ENCODE results near the gene ASPG.

ASPG gene

DNA sequence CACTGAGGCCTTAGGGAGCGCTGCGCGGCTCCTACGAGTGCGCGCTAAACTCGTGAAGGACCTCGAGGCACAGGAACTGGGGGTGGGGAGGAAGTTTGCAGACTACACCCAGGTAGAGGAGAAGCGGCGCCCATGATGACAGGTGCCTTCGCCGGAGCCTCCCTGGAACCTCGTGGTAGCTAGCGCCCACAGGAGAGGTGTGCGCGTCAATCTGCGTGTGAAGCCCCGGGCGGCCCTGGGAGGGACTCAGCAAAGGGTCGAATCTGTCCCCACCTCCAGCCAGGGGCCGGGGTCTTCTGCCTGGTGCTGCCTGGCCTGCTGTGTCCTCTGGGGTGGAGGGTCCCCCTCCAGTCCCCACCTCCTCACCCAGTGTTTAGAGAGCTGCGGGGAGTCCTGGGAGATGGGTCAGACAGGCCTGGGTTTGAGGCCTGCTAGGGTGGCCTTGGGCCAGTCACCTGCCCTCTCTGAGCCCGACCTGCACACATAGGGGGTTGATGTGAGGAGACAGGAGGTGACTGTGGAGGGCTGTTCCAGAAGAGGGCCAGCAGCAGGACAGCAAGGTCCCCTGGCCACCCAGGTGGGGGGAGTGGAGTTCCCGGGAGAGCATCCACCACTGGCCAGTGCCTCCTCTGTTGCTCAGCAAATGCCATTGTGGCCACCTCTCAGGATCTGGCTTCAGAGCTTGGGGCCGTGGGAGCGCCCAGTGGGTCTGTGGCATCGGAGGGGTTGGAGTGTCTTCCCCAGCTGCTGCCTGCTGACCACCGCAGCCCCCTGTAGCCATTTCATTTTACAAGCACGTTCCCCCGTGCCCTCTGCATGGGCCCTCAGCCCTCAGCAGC lies 32.7 kb downstream of the ASPG start:
- DNase-seq = no peak

DNA sequence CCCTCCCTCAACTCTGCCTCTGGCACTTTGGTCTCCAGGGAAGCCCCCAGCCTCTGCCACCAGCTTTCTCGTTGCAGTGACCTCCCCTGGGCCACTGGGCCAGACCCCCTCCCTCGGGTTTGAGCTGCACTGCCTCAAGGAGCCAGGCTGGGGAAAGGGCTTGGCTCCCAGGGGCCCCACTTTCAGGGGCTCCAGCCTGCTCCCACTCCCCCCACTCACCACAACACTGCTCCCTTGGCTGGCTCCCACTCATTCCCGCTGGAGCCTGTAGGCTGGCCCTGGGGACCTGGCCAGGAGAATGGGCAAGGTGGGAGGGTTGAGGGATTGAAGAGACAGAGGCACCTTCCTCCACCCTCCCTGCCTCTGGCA lies 33.6 kb downstream of the ASPG start:
- DNase-seq = no peak

DNA sequence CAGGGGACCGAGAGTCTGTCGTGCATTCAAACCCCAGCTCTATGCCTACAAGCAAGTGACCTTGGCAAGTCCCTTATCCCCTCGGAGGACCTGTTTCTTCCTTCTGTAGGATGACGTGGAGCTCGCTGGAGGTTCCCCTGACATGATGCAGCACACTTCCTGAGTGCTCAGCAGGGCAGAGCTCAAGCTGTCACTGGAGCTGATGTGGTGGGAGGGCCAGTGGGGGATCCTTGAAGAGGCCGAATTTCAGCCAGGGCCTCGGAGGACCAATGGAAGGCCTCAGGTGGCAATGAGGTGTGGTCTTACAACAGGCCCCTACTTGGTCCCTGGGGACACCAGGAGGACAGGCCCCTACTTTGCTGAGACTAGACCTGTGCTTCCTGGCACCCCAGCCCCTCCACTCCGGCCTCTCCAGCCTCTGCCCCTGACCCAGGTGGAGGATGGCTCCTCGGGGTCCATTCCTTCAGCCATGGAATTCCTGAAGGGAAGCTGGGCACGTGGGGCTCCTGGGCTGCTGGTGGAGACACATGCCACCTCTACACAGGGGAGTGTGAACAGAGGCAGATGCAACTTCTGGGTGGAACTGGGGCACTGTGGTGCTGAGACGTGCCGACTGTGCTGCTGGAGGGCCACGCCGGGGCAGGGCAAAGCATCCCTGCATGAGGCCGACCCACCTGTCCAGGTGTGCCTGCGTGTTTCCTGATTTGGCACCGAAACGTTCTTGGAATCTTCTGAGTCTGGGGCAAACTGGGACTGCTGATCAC lies 34.2 kb downstream of the ASPG start:
- no peak for DNase-seq

DNA sequence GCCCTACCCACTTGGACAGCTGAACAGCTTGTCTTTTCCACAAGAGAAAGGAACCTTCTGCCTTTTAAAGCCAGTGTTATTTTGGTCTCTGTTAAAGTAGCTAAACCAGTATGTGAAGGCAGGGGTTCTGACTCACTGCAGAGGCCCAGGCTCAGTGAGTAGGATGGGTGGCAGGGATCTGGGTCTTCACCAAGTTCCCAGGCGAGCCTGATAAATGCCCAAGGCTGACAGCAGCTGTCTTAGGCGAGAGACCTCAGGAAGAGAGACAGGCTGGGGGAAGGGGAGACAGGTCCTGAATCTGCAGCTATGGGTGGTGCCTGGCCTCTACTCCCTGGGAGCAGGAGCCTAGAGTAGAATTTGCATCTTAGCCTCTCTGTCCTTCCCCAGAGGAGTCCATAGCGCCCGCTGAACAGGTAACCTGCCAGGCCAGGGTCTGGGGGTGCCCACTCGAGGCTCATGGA lies 34.8 kb downstream of the ASPG start:
- no peak for DNase-seq

DNA sequence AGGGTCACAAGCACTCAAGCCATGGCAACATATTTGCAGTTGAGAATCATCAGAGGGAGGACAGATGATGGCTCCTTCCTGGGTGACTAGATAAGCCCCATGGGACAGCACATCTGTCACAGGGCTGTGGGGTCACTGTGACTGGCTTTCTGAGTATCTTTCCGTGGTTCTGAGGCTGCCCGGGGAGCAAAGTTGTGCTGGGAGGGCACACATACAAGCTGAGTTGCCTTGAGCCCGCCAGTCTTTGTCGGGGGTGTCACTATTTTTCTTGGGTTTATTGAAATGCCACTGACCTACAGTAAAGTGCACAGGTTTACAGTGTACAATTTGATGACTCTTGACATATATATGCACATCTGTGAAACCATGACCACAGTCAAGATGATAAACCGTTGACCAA lies 35.6 kb downstream of the ASPG start:
- DNase-seq = no peak

DNA sequence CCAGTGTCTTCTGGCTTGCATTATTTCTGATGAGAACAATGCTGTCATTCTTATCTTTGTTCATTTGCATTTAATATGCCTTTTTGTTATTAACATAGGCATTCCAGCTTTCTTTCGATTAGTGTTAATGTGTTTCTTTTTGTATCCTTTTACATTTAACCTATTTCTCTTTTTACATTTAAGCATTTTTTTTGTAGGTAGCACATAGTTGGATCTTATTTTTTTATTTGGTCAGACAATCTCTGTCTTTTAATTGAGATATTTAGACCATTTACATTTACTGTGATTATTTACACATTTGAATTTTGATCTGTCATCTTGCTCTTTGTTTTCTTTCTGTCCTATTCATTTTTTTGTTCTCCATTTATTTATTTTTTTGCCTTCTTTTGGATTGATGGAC lies 38.4 kb downstream of the ASPG start:
- no peak for DNase-seq

DNA sequence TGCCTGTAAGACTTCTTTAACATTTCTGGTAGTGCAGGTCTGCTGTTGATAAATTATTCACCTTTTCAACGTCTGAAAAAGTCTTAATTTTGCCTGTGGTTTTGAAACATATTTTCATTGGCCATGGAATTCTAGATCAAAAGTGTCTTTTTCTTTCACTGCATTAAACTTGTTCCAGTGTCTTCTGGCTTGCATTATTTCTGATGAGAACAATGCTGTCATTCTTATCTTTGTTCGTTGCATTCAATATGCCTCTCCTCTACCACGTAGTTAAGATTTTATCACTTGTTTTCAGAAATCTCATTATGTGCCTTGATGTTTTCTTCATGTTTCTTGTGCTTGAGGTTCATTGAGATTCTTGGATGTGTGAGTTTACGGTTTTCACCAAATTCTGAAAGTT lies 39.5 kb downstream of the ASPG start:
- no peak for DNase-seq

DNA sequence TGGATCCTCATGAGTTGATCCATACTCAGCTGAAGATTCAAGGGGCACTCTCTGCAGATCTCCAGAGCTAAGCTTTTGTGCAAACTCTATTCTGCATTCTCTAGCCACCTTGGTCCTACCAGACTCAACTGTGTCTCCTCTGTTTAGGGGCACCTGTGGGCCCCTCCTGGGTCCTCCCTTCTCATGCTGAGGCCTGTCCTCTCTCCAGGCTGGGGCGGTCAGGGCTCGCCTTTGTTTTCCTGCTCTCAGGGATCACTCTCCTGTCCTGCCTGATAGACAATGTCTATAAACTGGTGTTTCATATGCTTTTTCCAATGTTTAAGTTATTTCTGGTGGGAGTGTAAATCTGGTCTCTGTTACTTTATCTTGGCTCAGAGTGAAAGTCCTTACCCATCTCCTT lies 41.3 kb downstream of the ASPG start:
- DNase-seq = no peak

DNA sequence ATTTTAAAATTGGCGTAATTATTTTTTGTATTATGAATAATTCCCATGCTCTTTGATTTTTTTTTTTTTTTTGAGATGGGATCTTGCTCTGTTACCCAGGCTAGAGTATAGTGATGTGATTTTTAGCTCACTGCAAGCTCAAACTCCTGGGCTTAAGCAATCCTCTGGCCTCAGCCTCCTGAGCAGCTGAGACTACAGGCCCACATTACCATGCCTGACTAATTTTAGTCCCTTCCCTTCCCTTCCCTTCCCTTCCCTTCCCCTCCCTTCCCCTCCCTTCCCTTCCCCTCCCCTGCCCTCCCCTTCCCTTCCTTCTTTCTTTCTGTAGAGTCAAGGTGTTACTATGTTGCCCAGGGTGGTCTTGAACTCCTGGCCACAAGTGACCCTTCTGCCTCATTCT lies 43.5 kb downstream of the ASPG start:
- DNase-seq = no peak

DNA sequence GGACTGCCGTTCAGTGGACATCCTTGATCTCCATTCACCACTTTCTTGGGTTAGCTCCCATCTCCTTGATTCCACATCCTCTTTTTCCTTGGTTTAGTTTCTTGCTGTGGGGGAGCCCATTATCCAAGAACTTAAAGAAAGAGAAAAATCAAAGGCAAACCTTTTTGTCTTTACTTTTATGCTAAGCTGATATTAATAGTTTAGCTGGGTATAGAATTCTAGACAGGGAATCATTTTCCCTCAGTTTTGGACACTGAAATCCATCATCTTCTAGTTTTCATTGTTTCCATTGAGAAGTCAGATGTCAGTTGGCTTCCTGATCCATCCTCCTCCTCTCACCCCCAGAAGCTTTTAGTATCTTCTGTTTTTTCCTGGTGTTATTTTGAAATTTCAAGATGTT lies 44.1 kb downstream of the ASPG start:
- DNase-seq = no peak

DNA sequence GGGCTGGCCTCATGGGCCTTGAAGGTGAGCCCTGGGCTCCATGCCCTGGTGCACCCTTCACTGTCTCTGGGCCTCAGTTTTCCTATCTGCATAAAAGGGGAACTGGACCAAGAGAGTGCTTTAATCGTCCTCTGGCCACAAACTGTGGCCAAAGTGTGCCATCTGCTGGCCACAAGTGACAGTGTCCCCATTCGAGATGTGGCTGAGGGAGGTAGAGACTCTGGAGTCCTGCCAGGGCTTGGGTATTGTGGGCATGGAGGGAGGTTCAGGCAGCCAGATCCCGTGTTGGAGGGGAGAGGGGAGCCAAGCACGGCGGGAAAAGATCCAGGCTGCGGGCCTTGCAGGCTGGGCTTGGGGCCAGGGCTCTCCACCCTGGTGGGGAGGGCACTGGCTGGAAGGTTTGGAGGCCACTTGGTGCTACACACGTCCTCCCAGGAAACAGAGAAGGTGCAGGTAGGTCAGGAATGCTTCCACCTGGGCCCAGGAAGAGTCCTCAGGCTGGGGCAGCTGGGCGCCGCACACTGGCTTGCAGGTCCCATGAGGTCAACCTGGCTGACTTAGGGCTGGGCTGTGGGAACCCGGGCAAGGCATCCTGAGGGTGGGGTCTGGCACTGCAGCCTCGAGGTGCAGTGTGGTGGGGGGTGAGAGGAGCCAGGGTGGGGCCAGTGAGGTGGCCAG lies 45.6 kb downstream of the ASPG start:
- DNase-seq = no peak

DNA sequence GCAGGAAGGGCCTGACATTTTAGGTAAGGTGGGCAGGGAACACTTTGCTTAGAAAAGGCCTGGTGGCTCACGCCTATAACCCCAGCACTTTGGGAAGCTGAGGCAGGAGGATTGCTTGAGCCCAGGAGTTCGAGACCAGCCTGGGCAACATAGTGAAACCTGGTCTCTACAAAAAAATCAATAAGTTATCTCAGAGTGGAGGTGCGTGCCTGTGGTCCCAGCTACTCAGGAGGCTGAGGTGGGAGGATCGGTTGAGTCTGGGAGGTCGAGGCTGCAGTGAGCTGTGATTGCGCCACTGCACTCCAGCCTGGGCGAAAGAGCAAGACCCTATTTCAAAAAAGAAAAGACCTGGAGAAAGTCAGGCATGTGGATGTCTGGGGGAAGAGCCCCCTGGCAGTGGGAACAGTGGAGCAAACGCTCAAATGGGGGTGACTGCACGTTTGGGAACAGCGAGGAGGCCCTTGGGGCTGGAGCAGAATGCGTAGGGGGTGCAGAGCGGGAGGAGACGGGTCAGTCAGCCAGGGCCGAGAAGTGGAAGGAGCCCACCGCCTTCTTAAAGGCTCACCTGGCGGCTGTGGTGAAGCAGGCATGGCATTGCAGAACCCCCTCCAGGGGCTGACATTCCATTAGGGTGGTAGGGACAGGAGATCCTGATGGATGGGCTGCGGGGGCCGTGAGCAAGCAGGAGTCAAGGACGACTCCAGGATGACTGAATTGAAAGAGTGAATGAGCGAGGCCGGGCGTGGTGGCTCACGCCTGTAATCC lies 46.6 kb downstream of the ASPG start:
- no peak for DNase-seq

DNA sequence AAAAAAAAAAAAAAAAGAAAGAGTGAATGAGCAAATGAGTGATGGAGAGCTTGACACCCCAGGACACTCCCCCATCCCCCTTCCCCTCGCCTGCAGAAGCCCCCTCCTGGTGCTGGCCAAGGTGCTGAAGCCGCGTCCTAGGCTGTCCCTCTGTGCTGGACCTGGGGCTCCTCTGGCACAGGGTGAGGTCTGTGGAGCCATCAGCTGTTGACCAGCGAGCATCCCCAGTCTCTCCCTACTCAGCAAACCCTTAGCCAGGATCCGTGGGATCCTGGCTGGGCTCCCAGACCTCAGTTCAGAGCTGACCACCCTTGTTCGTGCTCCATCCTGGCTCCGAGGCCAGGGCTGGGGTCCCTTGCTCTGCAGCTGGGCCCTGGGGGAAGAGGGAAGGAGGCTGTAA lies 47.5 kb downstream of the ASPG start:
- DNase-seq = no peak

DNA sequence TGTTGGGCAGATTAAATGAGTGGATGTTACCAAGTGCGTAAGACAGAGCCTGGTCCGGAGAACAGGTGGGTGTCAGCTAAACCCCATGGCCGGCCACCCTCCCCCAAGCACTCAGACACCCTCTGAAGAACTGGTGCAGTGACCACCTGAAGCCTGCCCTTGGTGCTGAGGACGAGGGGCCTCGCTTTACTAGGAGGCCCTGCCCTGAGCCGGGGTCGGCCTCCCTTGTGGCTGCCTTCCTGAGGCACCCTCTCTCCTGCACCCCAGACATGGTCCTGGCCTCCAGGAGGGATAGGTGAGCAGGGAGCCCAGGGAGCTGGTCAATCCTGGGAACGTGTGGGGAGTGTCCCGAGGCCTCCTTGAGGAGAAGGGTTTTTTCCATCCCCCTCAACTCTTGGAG lies 48.0 kb downstream of the ASPG start:
- no peak for DNase-seq

DNA sequence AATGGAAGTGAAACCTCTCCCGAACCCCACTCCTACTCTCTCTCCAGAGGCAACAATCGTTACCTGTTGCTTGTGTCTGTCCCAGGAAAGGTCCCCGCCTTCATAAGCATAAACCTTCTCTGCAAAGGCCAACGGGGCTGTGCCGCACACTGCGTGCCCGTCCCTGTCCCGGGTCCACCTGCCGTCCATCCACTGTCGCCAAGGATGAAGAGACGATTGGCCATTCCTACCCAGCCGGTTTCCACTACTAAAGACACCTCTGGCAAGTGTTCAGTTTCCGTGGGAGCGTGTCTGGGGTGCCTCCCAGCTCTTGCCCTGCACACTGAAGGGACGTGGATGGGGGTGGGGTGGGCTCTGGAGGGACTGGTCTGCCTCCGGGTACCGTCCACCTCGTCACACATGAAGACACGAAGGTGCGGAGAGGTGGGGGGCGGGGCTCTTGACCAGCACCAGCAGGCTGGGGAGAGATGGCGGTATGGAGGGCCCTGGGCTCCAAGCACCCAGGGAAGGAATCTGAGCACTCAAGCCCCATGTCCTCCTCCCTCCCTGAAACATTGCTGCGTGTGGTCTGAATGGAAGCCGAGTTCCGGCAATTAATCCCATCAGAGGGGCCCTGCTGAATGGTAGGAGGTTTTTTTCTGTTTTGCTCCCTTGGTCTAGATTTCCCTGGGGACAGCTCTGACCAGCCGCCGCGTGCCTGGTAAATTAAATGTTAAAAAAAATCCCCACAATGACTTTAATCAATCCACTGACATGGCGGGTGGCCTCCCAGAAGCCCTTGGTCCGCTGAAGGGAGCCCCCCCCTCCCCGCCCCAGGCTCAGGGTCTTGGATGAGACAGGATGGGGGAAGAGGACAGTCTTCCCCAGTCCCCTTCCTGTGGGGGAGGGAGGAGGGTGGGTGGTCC lies 48.8 kb downstream of the ASPG start:
- DNase-seq = no peak

DNA sequence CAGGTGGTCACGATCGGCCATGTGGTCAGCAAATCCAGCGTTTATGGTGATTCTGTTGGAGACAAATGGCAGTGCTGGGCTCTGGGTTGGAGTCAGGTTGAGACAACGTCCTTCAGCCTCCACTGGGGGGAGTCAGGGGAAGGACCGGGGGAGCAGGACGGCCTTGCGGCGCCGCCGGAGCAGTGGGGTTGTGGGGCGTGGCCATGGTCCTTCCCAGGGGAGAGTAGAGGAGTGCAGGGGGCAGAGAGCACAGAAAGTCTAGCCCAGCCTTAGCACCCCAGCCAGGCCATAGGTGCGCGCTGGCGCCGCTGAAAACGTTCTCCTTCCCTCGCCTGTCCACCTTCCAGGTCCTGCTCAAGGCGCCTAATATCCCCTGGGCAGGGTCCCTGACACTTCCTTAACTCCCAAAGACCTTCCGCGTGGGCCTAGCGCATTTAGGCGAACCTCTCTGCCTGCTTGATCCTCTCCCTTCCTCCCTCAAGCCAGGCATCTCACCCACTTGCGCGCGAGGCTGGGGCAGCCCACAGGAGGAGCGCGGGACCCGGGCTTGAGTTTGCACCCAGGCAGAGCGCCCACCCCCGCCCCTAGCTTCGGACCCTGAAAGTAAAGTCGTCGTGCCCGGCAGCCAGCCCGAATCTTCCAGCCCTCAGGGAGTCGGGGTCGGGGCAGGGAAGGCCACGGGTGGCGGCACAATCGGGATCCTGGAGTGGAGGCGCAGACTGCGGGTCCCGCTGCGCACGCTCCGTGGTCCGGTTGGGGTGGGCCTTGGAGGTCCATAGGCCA lies 49.8 kb downstream of the ASPG start:
- no peak for DNase-seq

DNA sequence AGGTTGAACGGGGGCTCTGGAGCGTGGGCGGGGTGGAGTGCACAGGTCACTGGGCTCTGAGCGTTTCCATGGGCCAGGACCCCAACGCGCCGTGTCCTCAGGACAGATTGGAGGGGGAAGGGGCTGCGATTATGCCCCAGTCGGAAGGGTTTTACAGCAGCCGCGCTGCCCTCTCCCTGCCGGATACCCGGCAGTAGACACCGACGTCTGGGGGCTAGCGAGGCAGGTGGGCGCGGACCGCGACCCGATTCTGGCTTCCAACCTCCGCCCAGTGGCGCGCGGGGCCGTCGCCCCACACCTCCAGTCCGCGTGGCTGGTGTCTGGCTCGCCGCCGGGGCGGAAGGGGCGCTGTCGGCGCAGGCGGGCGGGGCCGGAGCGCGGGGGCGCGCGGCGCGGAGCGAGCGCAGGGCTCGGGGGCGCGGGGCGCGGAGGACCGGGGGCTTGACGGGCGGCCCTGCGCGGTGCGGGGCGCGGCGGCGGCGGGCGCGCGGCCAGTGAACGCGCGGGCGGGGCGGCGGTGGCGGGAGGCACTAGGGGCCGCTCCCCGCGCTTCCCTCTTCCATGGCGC lies 50.5 kb downstream of the ASPG start:
- DNase-seq = no peak

DNA sequence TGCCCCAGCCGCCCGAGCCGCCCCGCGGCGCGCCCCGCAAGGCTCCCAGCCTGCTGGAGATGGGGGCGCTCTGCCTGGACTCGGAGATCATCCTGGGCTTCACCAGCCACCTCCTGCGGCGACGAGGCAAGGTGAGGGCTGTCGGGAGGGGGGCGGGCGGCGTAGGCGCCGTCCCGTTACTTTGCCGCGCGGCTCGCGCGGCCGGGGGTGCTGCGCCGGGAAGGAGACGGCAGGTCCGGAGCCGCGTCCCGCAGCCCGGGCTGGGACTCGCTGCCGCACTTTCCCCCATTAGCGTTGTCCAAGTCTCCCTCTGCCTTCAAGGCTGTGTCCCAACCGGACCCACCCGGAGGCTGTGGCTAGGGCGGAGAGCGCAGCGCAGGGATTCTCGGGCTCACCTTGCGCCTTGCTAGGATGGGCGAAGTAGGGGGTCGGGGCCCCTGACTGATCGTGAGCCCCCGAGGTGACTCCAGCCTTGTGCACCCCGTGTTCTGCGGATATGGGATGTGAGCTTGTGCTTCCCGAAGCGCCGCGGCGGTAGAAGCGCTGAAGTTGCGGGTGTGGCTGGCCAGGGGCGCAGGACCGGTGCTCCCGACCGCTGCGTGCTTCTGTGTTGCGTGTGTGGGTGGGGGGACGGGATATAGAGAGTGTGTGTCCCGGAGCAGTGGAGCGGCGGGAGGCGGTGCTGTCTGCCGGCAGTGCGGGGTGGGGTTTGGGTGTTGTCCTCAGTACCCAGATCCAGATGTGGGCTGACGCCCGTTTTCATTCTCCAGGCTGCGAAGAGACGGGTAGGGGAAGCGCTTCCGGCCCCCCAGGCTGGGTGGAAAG lies 51.2 kb downstream of the ASPG start:
- DNase-seq = no peak

DNA sequence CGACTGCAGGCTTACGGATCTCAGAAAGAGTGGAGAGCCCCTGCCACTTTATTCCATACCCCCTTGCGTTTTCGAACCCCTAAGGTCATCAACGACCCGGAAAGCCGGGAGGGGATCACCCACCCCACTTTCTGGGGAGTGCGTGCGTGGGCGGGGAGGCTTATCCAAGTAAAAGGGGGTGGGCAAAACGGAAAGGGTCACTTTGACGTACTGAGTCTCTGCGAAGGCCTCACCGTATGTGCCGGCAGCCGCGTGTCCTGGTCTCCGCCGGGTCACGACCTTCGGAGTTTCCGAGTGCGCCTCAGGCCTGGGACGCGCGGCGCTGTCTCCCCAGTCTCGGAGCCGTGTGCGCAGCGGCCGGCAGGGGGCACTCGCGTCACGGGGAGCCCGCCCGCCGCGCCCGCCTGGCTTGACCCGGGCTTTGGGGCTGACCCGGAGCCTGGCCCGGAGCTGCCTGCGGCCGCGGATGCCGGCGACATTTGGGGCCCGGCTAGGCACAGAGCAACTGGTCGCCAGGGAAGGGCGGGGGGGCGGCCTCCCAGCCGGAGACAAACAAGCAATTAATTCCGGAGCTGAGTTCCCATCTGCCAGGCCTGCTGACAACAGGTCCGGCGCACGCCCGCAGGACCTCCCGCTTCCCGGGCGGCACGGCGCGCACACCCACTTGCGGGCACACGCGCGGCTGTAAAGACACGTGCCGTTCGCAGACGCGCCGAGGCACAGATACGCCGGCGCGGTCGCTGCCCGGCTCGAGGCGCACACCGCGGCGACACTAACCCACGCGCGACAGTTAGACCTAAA lies 52.0 kb downstream of the ASPG start:
- no peak for DNase-seq

Measured in NCI-H187 treated with DMSO at 0.1 percent for 48 hours (cell line).